AG09309 (cell line): ENCODE data around the gene FTHL17.

Source experiments
- DNase-seq: peaks from one replicate; pipeline ENCODE4 v3.0.0-alpha.2; 2010; ENCODE audit warnings: low read depth
- H3K4me3 ChIP-seq: 2 replicates; pipeline ENCODE4 v1.5.1; 2011; ENCODE audit warnings: mild to moderate bottlenecking, low read depth, low read length, moderate library complexity; ENCODE audit not compliant: control insufficient read depth
- TF ChIP-seq, protein P1 (sequence below): IDR thresholded peaks from 2 replicates; pipeline ENCODE4 v1.5.1; 2011; ENCODE audit warnings: mild to moderate bottlenecking, low read depth, low read length, inconsistent platforms; ENCODE audit not compliant: insufficient read depth, control insufficient read depth; ENCODE audit errors: missing control alignments

The FTHL17 gene

DNA sequence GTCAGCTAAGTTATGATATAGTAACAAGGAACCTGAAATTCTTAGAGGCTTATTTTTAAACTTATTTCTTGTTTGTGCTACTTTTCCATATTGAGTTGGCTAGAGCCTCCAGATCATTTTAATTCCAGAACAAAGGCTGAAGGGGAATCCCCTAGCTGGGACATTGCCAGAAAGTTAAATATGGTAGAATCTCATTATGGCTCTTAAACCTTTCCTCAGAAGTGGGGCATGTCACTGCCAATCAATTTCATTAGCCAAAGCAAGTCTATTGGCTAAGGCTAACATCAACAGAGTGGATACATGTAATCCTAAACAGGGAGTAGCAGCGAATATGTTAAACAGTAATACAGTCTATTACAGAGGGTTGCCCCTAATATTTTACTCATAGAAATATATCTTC lies 47.0 kb downstream of the FTHL17 start:
- DNase-seq, result no peak
- TF ChIP-seq, protein P1, sequence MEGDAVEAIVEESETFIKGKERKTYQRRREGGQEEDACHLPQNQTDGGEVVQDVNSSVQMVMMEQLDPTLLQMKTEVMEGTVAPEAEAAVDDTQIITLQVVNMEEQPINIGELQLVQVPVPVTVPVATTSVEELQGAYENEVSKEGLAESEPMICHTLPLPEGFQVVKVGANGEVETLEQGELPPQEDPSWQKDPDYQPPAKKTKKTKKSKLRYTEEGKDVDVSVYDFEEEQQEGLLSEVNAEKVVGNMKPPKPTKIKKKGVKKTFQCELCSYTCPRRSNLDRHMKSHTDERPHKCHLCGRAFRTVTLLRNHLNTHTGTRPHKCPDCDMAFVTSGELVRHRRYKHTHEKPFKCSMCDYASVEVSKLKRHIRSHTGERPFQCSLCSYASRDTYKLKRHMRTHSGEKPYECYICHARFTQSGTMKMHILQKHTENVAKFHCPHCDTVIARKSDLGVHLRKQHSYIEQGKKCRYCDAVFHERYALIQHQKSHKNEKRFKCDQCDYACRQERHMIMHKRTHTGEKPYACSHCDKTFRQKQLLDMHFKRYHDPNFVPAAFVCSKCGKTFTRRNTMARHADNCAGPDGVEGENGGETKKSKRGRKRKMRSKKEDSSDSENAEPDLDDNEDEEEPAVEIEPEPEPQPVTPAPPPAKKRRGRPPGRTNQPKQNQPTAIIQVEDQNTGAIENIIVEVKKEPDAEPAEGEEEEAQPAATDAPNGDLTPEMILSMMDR, result no peak
- H3K4me3 ChIP-seq, result no peak overlapping the region

DNA sequence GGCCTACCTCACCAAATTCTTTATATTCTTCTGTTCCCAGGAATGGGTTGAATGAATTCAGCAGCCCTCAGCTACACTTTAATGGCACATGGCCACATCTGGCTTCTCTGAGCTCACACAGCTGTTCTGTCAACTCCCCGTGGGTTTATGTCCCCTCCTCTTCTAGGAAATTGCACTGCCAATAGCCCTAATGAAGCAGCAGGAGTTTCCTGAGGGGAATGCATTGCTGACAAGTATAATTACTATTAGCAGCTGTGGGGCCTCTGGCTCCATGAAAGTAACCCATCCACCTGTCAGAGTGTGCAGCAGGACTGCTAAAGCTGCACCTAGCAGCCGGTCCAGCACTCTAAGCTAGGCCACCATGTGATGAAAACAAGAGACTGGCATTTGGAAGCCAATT lies 50.3 kb downstream of the FTHL17 start:
- no peak for DNase-seq
- H3K4me3 ChIP-seq, result no peak overlapping the region
- TF ChIP-seq, protein P1, result no peak
